ENCODE measurements around the gene OPRD1.
"Not testable (repeated sequence)": the region's sequence is repeated elsewhere in the genome, so short reads cannot be mapped to it uniquely, and the experiment has no call there.

GRCh38 chr1:28854406-28854805, 42.4 kb downstream of the OPRD1 start:
- not testable (repeated sequence) for TF ChIP-seq CTCF (IDR thresholded peaks at IDR 0.05; ENCODE audit: insufficient read depth, low read length, poor library complexity, severe bottlenecking); EZH2phosphoT487 (conservative IDR thresholded peaks at IDR 0.05; ENCODE audit: low read length)
